Measurements from ENCODE around the gene CPNE4. TPM values are rescaled to one million over a fixed set of nuclear protein-coding genes. Genes with fewer than 3 reads are reported as not detected.

The CPNE4 gene
- total and polyA plus RNA-seq, 2 donors (not counting 3 experiments of a cell fraction or from before 2014, with no cell fraction given), result not detected

- CTCF ChIA-PET, result no interaction called here
These were observed 151.0 kb downstream of the CPNE4 start for GRCh38 chr3:131883711-131884407.

More at GRCh38 chr3:131883711-131884407, 151.0 kb downstream of the CPNE4 start:
- POLR2A ChIA-PET, result no interaction called here
- FAIRE-seq (no peak), DNase-seq (ENCODE audit: low read depth, low spot score) (no peak)
- no peak overlapping the region for H3K27ac ChIP-seq (ENCODE audit: insufficient read depth, low read depth, low read length)
- no peaks in the 10 kb centered on the region for H3K79me2 ChIP-seq (ENCODE audit: control insufficient read depth, insufficient read depth, low read length)
- H3K9ac ChIP-seq (replicated peaks; ENCODE audit: extremely low read depth, insufficient read depth, low read length), result no peak overlapping the region
- H3K4me3 ChIP-seq (replicated peaks in 1 of 3; ENCODE audit: insufficient read depth in 1 of 3, low read depth in 1 of 3, low read length in 3 of 3), result no peak overlapping the region
- intact Hi-C loops (cut with micrococcal nuclease), result no loop called here
- H3K9me1 ChIP-seq (replicated peaks; ENCODE audit: control insufficient read depth, extremely low read depth, insufficient read depth, low read length), result no peaks in the 10 kb centered on the region
- H2AFZ ChIP-seq (ENCODE audit: low read depth, low read length), result no peak overlapping the region
- no peaks in the 10 kb centered on the region for H3K4me1 ChIP-seq (ENCODE audit: control insufficient read depth, extremely low read depth, insufficient read depth, low read length)
- no peaks in the 10 kb centered on the region for H3K9me3 ChIP-seq (replicated peaks; ENCODE audit: control insufficient read depth, insufficient read depth, low read length)
- no peak overlapping the region for H3K4me2 ChIP-seq (ENCODE audit: insufficient read depth, low read length)
- TF ChIP-seq POLR2A (IDR thresholded peaks at IDR 0.05; ENCODE audit: low read depth, low read length) (no peak), JUN (IDR thresholded peaks at IDR 0.05; ENCODE audit: borderline replicate concordance, insufficient read depth, insufficient read length, low read depth) (no peak), MYC (IDR thresholded peaks at IDR 0.05; ENCODE audit: low read depth, low read length) (no peak), EZH2 (IDR thresholded peaks at IDR 0.05; ENCODE audit: borderline replicate concordance, low read depth, low read length, severe bottlenecking) (no peak), POLR2AphosphoS5 (IDR thresholded peaks at IDR 0.05; ENCODE audit: insufficient read depth, low read depth, low read length) (no peak), GATA2 (IDR thresholded peaks at IDR 0.05; ENCODE audit: insufficient read depth, insufficient read length, low read depth, low read length) (no peak), MAX (IDR thresholded peaks at IDR 0.05; ENCODE audit: insufficient read depth, insufficient read length) (no peak), CTCF (IDR thresholded peaks at IDR 0.05; ENCODE audit: extremely low read depth in 1 of 2, insufficient read depth in 1 of 2, low read depth in 1 of 2, low read length in 2 of 2) (no peak), FOS (IDR thresholded peaks at IDR 0.05; ENCODE audit: borderline replicate concordance, insufficient read depth, low read length) (no peak)
- BruUV-seq (replicated peaks), result no TSS peak
- H3K27me3 ChIP-seq (ENCODE audit: control insufficient read depth in 2 of 2, insufficient read depth in 2 of 2, low read length in 2 of 2), result no peaks in the 10 kb centered on the region
- dilution Hi-C loops (cut with MboI; ENCODE audit: extremely low pct_ligation_motif_present, low sequenced_read_pairs), result no loop called here
- H4K20me1 ChIP-seq (replicated peaks; ENCODE audit: control insufficient read depth, extremely low read depth, insufficient read depth, low read length), result no peaks in the 10 kb centered on the region
- H3K36me3 ChIP-seq (ENCODE audit: control insufficient read depth in 2 of 2, extremely low read depth in 1 of 2, insufficient read depth in 2 of 2, low read length in 2 of 2), result no peaks in the 10 kb centered on the region

Measured in endothelial cell of umbilical vein (primary cell).